ENCODE results near the gene ARHGAP18.

DNA sequence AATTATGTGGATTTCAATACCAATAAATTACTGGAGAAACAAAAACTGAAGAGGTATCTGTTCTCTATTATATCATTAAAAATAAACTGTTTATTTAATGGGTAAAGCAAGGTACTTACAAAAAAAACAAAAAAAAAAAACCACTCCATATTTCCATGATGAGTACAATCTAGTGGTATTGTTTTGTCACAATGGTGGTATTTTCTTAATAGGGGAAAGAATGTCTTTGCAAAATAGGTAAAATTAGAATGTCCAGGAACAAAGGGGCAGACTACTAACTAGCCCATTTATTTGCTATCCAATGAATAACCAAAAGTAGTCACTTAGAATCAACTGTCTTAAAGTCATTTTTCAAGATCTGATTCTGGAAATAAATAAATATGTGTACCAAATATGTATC, 92.0 kb downstream of the ARHGAP18 start:
- TF ChIP-seq, protein P1, sequence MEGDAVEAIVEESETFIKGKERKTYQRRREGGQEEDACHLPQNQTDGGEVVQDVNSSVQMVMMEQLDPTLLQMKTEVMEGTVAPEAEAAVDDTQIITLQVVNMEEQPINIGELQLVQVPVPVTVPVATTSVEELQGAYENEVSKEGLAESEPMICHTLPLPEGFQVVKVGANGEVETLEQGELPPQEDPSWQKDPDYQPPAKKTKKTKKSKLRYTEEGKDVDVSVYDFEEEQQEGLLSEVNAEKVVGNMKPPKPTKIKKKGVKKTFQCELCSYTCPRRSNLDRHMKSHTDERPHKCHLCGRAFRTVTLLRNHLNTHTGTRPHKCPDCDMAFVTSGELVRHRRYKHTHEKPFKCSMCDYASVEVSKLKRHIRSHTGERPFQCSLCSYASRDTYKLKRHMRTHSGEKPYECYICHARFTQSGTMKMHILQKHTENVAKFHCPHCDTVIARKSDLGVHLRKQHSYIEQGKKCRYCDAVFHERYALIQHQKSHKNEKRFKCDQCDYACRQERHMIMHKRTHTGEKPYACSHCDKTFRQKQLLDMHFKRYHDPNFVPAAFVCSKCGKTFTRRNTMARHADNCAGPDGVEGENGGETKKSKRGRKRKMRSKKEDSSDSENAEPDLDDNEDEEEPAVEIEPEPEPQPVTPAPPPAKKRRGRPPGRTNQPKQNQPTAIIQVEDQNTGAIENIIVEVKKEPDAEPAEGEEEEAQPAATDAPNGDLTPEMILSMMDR (IDR thresholded peaks at IDR 0.05; ENCODE audit: low read length), result no peak
- TF ChIP-seq EZH2phosphoT487 (IDR thresholded peaks at IDR 0.05; ENCODE audit: low read length), result no peak
